ENCODE data around the gene NHLRC1.
"Not testable (repeated sequence)": the region's sequence is repeated elsewhere in the genome, so short reads cannot be mapped to it uniquely, and the experiment has no call there.

The NHLRC1 gene

DNA sequence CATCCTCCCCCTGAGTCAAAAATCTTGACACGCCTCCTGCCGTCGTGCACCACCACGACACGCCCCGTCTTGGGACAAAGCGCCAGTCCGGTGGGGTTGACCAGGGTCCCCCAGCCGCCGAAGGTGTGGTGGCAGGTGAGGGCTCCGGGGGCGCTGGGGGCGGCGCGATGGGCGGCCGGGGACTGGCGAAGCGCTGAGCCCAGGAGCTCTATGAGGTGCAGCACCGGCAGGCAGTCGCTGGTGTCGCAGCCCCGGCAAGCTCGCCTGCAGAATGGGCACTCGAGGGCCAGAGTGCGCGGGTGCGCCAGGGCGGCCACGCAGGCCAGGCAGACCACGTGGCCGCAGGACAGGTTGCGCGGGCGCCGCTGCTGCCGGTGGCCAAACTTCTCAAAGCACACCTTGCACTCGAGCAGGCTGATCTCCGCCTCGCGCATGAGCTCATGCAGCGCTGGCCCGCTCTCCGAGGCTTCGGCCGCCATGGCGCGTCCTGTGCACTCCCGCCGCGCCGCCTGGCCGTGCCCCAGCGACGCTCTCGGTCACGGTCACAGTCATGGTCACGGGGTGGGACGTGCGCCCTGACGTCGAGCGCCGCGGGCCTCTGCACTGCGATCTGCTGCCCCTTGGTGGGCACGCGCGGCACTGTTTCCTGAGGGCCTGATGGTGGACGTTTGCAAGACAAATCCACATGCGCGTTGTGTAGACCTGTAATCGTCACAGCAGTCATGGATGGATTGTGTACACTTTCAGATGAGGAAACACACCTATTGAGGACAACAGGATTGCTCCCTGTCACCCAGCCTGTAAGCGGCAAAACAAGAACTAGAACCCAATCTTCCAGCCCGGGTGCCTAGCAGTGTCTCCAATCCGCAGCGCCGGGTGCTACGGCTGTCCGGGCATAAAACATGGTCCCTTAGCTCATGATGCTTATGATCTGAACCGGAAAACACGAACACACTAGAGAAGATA is at the start of gene NHLRC1:
Gene NHLRC1 (minus strand): TSS at position 550 of the 966 bp plus-strand sequence. CDS start 71 bp downstream, at position 479.
- peak; percentile 91 for DNase-seq (ENCODE audit: low spot score)

DNA sequence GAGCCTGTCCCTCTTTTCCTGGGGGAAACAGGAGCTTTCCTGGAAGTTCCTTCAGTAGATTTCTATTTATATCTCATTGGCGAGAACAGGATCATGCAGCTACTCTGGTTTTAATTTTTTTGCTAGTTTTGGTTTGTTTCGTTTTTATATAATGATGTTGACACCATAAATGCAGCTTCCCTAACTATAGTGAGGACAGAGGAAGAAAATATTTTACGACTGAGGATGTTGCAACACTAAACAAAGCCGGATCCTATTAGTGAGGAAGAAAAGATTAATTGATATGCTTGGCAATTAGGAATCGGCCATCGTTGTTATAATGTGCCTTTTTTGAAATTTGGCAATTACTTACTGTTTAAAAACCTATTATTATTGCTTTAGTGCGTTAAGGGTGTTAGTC is 49.4 kb upstream of the NHLRC1 start:
- no peak for DNase-seq (ENCODE audit: low spot score)

DNA sequence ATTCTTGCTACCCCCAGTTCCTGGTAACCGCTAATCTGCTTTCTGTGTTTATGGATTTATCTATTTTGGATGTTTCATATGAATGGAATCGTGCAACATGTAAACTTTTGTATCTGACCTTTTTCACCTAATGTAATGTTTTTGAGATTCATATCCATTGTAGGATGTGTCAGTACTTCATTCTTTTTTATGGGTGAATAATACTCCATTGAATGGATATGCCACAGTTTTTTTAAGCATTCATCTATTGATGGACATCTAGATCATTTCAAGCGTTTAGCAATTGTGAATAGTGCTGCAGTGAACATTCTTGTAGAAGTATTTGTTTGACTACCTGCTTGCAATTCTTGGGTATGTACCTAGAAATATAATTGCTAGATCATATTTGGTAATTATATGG is 45.8 kb upstream of the NHLRC1 start:
- no peak for DNase-seq (ENCODE audit: low spot score)

DNA sequence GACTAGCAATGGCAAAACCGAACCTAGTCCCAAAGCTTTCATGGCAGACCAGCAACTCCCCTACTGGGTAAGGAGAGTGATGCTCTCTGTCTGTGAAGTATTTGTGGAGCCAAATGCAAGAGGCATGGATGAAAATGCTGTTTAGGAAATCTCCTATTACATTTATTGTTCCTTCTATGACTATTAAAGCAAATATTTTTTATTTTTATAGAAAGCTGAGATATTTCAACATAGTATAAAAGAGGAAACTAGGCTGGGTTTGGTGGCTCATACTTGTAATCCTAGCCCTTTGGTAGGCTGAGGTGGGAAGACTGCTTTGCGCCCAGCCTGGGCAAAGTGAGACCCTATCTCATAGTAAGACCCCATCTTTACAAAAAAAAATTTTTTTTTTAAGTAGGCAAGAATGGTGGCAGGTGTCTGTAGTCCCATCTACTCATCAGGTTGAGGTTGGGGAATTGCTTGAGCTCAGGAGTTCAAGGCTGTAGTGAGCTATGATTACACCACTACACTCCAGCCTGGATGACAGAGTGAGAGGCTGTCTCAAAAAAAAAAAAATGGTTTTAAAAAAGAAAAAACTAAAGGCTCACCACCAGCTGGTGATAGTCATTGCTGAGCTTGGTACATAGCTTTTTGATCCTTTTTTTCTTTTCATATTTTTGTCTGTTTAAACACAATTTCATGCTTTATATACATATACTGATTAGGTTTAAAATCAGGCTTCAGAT is 44.0 kb upstream of the NHLRC1 start:
- DNase-seq (ENCODE audit: low spot score), result no peak

DNA sequence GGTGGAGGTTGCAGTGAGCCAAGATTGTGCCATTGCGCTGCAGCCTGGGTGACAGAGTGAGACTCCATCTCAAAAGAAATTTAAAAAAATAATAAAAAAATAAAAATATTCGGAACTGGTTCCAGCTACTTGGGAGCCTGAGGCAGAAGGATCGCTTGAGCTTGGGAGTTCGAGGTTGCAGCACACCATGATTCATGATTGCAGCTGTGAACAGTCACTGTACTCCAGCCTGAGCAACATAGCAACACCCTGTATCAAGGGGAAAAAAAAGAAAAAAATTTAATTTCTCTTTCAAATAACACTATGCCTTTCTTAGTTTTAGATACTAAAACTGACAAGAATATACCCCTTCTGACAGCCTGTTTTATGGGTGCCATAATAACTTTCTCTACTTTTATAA is 43.3 kb upstream of the NHLRC1 start:
- no peak for DNase-seq (ENCODE audit: low spot score)

DNA sequence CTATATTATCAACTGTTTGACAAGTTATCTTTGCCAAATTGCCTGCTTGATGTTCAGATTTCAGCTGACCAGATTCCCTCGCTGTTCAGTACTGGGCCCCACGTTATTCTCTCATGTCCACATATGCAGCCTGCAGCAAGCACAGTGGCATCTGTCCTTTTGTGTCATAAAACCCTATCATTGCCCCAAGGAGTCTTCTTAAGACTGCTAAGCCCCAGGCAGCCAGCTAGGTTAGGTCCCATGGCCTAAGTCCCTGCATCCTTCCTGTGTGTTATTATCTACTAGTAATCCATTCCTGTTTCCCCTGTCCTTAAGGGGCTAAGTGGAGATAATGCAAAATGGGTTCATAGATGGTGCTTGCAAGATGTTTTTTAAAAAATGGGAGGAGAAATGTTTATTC is 39.9 kb upstream of the NHLRC1 start:
- no peak for DNase-seq (ENCODE audit: low spot score)

DNA sequence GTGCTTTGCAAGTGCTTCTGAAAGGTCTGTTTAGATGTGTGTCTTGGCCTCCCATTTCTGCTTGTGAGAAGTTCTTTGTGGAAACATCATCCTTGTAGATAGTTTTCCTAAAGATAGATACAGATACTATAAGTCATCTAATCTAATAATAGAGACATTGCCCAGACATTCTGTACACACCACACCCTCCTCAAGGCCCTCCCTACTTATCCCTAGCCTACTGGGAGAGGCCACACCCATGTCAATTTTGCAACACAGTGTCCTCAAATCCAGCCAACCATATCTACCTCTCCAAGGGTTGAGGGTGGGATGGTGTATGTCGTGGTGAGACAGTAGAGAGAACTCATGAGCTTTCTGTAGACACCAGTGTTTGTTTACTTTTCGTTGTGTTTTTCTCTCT is 39.0 kb upstream of the NHLRC1 start:
- no peak for DNase-seq (ENCODE audit: low spot score)

DNA sequence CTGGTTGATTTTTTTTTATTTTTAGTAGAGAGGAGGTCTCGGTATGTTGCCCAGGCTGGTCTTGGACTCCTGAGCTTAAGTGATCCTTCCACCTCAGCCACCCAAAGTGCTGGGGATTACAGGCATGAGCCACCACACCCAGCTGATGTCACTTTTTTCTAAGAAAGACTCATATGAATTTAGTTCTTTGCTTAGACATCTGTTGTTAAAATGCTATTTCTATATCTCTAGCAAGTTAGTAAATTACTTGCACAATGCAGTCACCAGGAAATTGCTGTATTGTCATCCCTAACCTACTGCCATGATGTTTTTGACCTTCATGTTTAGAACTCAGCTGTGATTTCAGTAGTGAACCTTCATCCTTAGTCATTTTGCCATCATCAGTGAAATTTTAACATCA is 38.4 kb upstream of the NHLRC1 start:
- DNase-seq (ENCODE audit: low spot score), result no peak

DNA sequence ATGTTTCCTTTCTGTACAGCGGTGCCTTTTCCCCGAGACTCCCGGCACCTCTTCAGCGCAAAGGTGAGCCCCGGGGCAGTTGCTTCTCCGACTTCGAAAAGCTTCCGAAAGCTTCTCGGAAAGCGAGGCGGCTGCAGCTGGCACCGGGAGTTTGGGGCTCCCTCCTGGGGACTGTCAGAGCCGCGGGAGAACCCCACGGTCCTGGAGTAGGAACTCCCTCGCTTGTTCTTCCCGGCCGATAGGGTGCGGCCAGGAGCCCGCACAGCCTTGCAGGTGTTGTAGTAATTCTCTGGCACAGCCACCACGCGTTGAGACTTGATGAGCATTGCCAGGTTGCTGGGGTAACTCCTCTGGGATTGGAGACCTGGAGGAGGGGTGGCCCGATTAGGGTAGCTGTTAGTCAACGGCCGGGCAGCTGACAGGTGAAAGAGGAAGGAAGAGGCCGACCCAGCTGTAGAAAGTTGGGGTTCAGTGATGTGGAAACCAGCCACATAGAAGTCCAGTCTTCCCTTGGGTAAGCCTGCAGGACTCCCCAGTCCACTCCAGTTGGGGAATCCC is 33.5 kb upstream of the NHLRC1 start:
- no peak for DNase-seq (ENCODE audit: low spot score)

DNA sequence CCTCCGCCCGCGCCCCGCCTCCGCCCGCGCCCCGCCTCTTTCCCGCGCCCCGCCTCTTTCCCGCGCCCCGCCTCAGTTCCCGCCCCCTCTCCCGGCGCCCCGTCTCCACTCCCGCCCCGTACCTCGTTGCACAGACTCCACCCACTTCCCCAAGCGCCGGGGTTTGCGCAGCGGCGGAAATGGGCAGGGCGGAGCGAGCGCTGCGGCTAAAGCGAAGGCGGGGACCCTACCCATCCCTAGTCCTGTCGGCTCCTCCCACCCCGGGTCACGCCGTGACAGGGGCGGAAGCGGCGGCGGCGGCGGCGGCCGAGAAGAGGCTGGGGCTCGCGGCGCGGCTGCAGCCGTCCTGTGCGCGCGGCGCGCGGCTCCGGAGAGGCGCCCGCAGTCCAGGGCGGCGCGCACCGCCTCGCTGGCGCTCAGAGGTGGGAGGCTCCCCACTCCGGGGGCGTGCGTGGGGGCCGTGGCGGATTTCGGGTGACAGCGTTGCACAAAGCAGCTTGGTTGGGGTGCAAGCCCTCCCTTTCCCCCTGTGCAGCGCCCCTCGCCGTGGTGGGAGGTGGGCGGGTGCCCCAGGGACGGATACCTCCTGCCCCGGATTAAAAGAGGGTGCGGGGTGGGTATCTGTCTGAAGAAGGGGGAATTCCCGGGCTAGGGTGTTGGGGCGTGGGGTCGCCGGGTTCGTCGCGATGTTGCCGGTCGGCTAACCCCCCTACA is 32.8 kb upstream of the NHLRC1 start, which contains the start of gene KDM1B:
Gene KDM1B (plus strand): TSS at position 273 of the 714 bp plus-strand sequence. CDS start 4,474 bp downstream, outside the sequence.
- peak; percentile 100 for DNase-seq (ENCODE audit: low spot score)

DNA sequence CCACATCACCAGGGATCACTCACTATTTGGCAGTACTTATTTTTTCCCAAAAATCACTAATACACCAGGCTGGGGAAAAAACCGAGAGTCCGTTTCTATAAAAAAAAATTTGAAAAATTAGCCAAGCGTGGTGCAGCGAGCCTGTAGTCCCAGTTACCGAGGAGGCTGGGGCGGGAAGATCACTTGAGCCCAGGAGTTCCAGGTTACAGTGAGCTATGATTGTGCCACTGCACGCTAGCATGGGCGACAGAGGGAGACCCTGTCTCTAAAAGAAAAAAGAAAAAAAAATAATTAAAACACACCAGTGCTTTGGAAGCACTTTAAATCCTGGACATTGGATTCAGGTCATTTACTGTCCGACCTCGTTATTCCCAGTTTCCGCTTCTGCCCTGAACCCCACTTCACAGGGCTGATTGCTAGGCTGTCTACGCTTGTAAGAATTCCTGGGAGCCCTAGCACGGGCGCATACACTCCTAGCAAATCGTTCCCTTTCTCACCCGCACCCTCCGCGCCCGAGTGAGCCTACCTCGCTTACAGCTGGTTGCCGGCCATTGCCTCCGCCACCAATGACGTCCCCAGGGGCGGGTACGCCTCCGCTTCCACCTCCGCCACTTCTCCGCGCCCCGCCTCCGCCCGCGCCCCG is 32.2 kb upstream of the NHLRC1 start, which contains the start of gene TPMT:
Gene TPMT (minus strand): TSS at position 571 of the 643 bp plus-strand sequence. CDS start 5,950 bp downstream, outside the sequence.
- DNase-seq (ENCODE audit: low spot score), result no peak

DNA sequence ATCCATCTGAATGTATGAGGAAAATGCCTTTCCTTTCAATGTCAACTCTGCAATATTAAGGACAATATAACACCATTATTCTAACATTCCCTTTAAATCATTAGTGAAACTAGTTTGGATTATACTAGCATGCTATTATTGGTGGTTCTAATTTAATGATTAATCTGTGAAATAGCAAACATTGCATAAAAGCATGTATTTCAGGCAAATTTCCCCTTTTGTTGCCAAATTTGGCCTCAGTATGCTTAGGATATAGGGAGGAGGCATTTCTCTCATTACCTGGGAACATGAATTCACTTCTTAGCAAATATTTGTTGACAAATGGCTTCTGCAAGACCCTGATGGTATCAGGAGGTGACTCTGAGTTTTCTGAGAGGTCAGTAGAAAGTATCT is 30.8 kb upstream of the NHLRC1 start:
- DNase-seq (ENCODE audit: low spot score), result no peak

DNA sequence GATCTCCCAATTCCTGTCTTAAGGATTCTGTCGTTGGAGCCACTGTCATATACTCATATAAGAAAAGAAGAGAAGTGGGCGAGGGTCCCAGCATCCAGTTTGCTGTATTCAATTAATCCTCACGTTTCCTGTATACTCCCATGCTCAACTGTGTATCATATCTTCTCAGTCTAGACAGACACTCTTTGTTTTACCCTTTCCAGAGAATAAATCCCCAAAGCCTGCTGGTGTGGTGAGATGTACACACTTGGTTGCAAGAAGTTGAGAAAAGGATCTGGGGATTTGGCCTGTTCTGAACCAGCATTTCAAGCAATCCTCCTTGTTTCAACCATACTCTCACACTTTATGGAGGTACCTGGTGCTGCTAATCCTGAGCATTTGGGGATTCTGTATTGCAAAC is 29.3 kb upstream of the NHLRC1 start:
- no peak for DNase-seq (ENCODE audit: low spot score)

DNA sequence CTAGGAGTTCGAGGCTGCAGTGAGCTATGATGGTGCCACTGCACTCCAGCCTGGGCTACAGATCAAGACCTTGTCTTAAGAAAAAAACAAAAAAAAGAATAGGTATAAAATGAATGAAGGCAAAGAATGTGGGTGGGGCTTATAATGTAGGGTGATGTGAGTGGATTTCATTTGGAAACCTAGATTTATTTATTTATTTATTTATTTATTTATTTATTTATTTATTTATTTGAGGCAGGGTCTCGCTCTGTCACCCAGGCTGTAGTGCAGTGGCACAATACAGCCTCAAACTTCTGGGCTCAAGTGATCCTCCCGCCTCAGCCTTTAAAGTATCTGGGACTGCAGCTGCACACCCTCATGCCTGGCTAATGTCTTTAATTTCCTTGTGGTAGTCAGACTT is 28.9 kb upstream of the NHLRC1 start:
- not testable (repeated sequence) for DNase-seq (ENCODE audit: low spot score)

DNA sequence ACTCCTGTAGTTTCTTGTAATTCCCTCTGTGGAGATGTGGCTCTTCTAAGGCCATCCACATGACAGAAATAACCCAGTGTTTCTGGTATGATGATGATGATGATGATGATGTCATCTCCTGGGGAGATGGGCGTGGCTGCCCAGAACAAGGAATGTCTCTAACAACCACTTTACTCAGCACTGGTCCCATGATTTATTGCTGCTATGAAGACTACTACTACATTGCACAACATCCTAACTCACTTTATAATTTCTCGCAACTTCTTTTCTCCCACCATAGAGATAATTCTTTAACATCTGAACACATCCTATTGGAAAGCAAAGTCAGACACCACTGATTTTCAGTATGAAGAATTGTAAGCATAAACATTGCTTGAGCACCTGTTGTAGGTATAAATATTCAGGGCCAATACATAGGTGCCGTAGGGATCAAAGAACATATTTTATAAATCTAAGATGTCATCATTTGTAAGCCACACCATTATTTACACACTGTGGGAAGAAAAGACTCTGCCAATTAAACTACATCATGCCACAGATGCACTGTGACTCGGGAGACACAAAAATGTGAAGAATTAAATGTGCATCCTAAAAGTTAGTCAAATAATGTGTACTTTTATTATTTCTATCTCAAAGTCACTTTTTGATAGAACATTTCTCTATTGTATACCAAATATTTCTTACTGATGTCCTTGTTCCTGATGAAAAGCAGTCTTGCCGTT is 26.0 kb upstream of the NHLRC1 start:
- DNase-seq (ENCODE audit: low spot score), result peak; percentile 61

DNA sequence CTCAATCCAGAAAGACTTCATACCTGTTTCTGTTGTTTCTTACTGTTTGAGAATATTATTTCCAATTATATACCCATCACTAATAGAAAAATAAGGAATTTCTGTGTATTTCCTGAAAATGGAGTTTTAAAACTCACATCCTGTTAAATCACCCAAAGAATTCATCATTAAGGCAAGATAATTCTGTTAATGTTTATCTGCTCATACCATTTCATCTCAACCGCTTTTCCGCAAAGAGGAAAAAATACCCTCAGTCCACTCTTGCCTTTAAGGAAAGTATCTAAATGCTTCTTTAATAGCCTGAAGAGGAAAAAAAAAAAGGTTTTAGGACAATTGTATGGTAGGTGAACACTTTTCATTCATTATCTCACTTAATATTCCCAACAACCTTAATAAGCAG is 25.1 kb upstream of the NHLRC1 start:
- no peak for DNase-seq (ENCODE audit: low spot score)

DNA sequence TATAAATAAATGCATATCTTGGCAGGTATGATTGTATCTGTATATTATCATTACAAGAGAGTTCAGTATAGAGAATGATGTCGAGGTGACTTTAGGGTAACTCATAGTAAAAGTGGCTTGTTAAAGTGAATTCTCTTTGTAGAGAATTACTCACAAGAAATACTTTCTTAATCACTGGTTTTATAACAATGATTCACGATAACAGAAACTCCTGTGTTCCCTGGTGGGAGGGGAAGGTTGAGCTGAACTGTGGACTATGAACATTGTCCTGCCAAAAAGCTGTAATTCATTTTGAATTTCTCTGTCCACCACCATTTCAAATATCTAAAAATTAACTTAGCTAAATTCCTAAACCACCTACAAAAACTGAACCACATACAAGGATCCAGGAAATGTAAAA is 24.7 kb upstream of the NHLRC1 start:
- DNase-seq (ENCODE audit: low spot score), result no peak

DNA sequence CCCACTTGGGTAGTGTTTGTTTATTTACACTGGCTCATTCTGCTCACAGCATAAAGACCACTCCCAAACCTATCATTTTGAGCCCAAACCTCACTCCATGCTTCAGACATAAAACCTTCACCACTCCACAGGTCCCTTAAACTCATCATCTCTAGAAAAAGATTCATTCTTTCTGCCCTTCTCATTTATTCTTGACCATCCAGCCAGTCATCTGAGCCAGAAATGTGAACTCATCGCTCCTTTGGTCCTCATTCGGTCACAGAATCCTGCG is 20.0 kb upstream of the NHLRC1 start:
- no peak for DNase-seq (ENCODE audit: low spot score)

DNA sequence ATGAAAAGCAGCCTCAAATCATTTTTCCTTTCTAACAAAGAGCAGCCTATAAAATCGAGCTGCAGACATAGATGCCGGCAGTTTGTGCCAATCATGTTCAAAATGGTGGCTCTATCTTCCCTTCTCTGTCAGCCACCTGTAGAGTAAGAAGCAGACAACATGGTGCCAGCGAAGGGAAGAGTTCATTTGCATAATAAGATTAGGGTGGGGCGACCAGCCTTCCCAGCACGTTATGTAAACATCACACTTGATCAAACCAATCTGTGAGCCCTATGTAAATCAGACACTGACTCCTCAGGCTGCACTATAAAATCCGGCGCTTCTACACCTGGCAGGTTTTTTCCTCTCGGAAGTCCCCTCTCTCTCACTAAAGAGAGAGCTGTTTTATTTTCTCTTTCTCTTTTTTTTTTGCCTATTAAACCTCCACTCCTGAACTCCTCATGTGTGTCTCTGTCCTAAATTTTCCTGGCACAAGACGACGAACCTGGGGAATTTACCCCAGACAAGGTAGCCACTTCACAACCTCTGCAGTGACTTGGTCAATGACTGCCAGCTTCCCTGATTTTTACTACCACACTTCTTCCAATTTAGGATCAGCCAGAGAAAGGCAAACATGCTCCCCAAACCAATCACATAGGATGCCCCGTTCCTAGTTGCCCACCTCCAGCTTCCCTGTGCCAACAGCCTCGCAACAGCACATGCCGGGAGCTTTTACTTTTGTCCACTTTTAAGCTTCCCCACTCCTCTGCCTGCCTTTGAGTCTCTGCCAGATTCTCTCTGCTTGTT is 19.5 kb upstream of the NHLRC1 start:
- DNase-seq (ENCODE audit: low spot score), result no peak

DNA sequence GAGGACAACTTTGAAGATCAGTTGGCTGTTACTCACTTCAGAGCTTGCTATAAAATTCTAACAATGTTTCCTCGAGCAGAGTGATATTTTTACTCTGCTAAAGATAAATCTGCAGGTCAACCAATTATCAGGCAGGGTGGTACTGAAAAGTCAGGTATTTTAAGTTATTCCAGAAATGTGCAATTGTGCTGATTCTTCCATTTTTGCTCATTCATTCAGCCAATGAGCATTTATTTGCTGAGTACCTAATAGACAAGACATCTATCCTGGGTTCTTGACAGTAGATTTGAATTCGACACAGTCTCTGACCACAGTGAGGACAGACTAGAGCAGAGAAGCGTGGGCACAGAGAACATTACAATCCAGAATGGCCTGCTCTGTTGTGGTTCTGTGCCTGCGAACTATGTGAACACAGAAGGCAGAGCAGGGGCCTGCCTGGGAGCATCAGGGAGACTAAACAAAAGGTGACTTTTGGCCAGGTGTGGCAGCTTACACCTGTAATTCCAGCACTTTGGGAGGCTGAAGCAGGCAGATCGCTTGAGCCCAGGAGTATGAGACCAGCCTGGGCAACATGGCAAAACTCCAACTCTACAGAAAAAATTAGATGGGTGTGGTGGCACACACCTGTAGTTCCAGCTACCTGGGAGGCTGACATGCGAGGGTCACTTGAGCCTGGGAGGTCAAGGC is 17.6 kb upstream of the NHLRC1 start:
- DNase-seq (ENCODE audit: low spot score), result no peak
